Heart left ventricle (tissue), 16 donors: ENCODE data around the gene HBZ. TPM values are rescaled to one million over a fixed set of nuclear protein-coding genes. Genes with fewer than 3 reads are reported as not detected.
A peak's percentile ranks its signal among the peaks of the same experiment; 100 is the strongest.

Source experiments
- ATAC-seq, 4 donors: fragments of 200-7000 bp; cut with Tn5 transposase; one replicate each; pipeline ENCODE4 v1.9.1; 2020 to 2022; ENCODE audit warnings: moderate library complexity in 4 of 4, mild to moderate bottlenecking in 3 of 4, moderate number of reproducible peaks in 1 of 4
- DNase-seq, 5 donors: peaks; one replicate each; pipeline ENCODE4 v3.0.0-alpha.2; 2020
- H3K27ac ChIP-seq, 12 donors: fragments of 200-600 bp; sonication (generic) in 4 of 12; one replicate each; pipeline versions ENCODE4 v1.5.0 to v1.8.0; 2016 to 2022; ENCODE audit warnings: mild to moderate bottlenecking in 2 of 12
- H3K27me3 ChIP-seq, 9 donors: fragments of 200-600 bp; sonication (generic) in 2 of 9; one replicate each; pipeline versions ENCODE4 v1.5.1 to v1.8.0; 2016 to 2022; ENCODE audit warnings: mild to moderate bottlenecking in 3 of 9
- H3K36me3 ChIP-seq, 9 donors: fragments of 200-600 bp; sonication (generic) in 2 of 9; one replicate each; pipeline versions ENCODE4 v1.5.0 to v1.8.0; 2018 to 2022; ENCODE audit warnings: mild to moderate bottlenecking in 2 of 9
- H3K4me1 ChIP-seq, 12 donors: fragments of 200-600 bp; sonication (generic) in 4 of 12; one replicate each; pipeline versions ENCODE4 v1.5.0 to v1.8.0; 2016 to 2022; ENCODE audit warnings: mild to moderate bottlenecking in 3 of 12
- H3K4me3 ChIP-seq, 12 donors: fragments of 200-600 bp; sonication (generic) in 4 of 12; one replicate each; pipeline versions ENCODE4 v1.5.0 to v1.8.0; 2017 to 2022; ENCODE audit warnings: mild to moderate bottlenecking in 9 of 12, moderate library complexity in 4 of 12
- H3K9me3 ChIP-seq, 12 donors: fragments of 200-600 bp; sonication (generic) in 4 of 12; one replicate each; pipeline versions ENCODE4 v1.5.0 to v1.8.0; 2016 to 2022; ENCODE audit warnings: mild to moderate bottlenecking in 1 of 12
- CTCF ChIP-seq, 12 donors: fragments of 200-600 bp; sonication (generic) in 4 of 12; IDR thresholded peaks; one replicate each; pipeline versions ENCODE4 v1.5.0 to v1.8.0; 2018 to 2022; ENCODE audit warnings: antibody characterized with exemption in 12 of 12, mild to moderate bottlenecking in 5 of 12
- POLR2A ChIP-seq, 2 donors: fragments of 450-650 bp; IDR thresholded peaks; one replicate each; pipeline ENCODE4 v1.6.1; 2017; ENCODE audit warnings: antibody characterized with exemption in 2 of 2, mild to moderate bottlenecking in 2 of 2, moderate library complexity in 2 of 2
- WGBS, 4 donors: extraction: QIAGEN DNeasy Blood & Tissue Kit in 2 of 4; methylation state at CpG; one replicate each; pipeline versions ENCODE4 v1.1.5 to v1.1.7; 2013 to 2018; 5-methylcytosine and 5-hydroxymethylcytosine counted together
- intact Hi-C, 10 donors: fragments of 100-400 bp; cut with DNase I; formaldehyde crosslinking; loops; one replicate each; pipeline versions ENCODE4 v1.11.1 to v1.14.2; 2022
- polyA plus RNA-seq, 2 donors: library from polyadenylated mRNA; stranded (reverse); fragments of 200-250 nt; gene quantifications; one replicate each; pipeline ENCODE4 v1.2.3, GENCODE V29; 2013
- total RNA-seq, 9 donors: library from RNA; depleted of rRNA in 2 of 9; stranded (reverse); fragments of >200 nt in 2 of 9; fragmentation: NEBNext Ultra II Directional in 3 of 9; extraction: Animal tissue kit (Norgen Biotek cat#: 25700) in 3 of 9; gene quantifications; one replicate each; pipeline versions ENCODE4 v1.1.0 to v1.2.4, GENCODE V29; 2016 to 2023
- donor health status: ischemic (EF 13 %, LVEDD 7.1; RV severe dilation, severe dysfunction).
- donor health status: healthy with polysubstance abuse.
- donor health status: DM: no; HTN: yes; CAD: no.
- donor health status: DM: no; HTN: no; CAD: no.
- donor health status: ischemic (EF 25% LVEDD 6.9; RV normal size, moderate dysfunction).
- donor health status: ischemic (EF 25% LVEDD 5.7; RV mildly dilated, moderate dysfunction).
- donor health status: healthy.
- donor health status: DM: yes; HTN: yes; CAD: no.
- donor health status: ischemic (EF 35%, LVEDD 5.7; RV mildly dilated, moderate dysfunction).
- donor health status: nonischemic (EF 11% LVEDD 7.7; RV severe dilation, severe dysfunction).
- donor health status: DM: yes; HTN: yes; CAD: no.
- donor health status: PGD.
- donor health status: ischemic (EF 29% LVEDD 5.4; RV normal size, mild dysfunction).
- donor health status: nonischemic (EF 23%, LVEDD 6.1; RV moderate dilation, normal function).

The HBZ gene
- total and polyA plus RNA-seq, 11 donors, result not detected

DNA sequence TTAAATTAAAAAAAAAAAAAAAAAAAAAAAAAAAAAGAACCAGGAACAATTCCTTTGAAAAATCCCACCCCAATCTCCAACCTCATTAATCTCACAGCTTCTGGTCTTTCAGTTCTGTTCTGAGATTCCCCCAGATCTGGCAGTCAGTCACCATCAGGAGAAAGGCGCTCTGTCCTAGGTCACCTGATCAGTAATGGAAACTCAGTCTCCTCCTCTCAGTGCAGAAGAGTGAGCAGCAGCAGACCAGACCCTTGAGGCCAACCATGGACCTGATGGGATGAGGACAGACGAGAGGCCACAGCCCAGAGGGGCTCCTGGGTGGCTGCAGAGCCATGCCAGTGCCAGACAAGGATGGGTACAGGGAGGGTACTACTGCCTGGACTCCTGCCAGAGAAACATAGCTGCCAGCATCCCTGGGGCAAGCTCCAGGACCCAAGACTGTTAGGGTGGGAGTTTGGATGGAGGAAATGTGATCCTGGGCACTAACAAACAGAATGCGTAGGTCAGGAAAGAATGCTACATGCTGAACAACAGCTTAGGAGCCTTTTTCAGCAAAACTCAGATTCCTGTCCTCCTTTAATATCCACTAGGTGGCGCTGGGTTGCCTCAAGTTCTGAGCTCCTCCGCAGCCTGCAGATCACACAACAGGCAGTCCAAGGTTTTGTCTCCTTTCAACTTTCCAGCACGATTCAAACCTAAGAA is 45.7 kb upstream of the HBZ start:
- TF ChIP-seq CTCF (IDR thresholded peaks at IDR 0.05), result peak; percentile 69 to 89 (median 80)
- TF ChIP-seq POLR2A (IDR thresholded peaks at IDR 0.05), result no peak
- peaks cover 0 to 51% (median 41%) of the 10 kb centered on the region in 9 donors for H3K36me3 ChIP-seq
- peaks cover 0 to 23% (median 11%) of the 10 kb centered on the region in 12 donors for H3K4me1 ChIP-seq
- H3K4me3 ChIP-seq, result no peak overlapping the region
- ATAC-seq (peak in 3 of 4 donors; percentile 36 to 48 (median 39)), DNase-seq (peak in 3 of 5 donors; percentile 58 to 69 (median 59))
- WGBS, 4 donors, result 26 to 34% (median 28%) methylated on average over 6 of the region's 6 CpGs
- H3K9me3 ChIP-seq, result no peaks in the 10 kb centered on the region
- no peak overlapping the region for H3K27ac ChIP-seq
- intact Hi-C loops, result loop anchor here in 7 of 10 donors (1.0 to 5.0 kb wide), 6 partner anchors 71 to 256 kb away; partner anchors contain the start of genes HBQ1 (in 3 of the 7), HBA1 (in 1 of the 7) and LUC7L (in 1 of the 7)
- H3K27me3 ChIP-seq, result no peaks in the 10 kb centered on the region

DNA sequence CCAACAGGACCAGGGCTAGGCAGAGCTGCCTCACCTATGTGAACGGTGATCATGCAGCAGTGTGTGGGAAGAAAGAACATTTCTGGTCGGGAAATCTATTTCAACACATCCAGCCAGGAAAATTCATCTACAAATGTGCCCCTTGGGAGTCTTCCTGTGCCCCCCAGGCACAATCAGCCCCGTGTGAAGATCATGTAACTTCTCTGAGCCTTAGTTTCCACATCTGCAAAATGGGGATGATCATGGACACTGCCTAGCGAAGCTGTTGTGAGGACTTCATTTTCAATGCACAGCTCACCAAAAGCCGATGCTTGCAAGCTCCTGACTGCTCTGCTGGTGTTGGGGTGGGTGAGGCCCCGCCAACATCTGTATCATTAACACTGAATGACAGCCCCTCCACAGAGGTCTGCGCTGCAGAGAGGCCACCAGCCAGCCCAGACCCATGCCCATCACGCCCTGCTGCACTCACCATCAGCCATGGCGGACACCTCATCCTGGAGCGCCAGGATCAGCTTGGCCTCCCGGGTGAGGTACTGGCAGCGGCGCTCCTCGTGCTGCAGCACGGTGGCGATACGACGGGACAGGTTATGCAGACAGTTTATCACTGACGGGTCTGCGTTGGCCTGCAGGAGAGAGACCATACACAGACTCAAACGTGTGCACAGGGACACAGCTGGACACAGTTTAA is 40.1 kb upstream of the HBZ start:
- H3K9me3 ChIP-seq, result no peaks in the 10 kb centered on the region
- TF ChIP-seq POLR2A (IDR thresholded peaks at IDR 0.05) (no peak), CTCF (IDR thresholded peaks at IDR 0.05) (no peak)
- no peak overlapping the region for H3K4me3 ChIP-seq
- ATAC-seq (no peak), DNase-seq (no peak)
- intact Hi-C loops, result no loop called here
- no peak overlapping the region for H3K27ac ChIP-seq
- H3K4me1 ChIP-seq, result peaks cover 0 to 7% (median 0%) of the 10 kb centered on the region in 12 donors
- WGBS, 4 donors, result 91 to 96% (median 95%) methylated on average over 21 of the region's 21 CpGs
- peaks cover 0 to 89% (median 71%) of the 10 kb centered on the region in 9 donors for H3K36me3 ChIP-seq
- H3K27me3 ChIP-seq, result no peaks in the 10 kb centered on the region

DNA sequence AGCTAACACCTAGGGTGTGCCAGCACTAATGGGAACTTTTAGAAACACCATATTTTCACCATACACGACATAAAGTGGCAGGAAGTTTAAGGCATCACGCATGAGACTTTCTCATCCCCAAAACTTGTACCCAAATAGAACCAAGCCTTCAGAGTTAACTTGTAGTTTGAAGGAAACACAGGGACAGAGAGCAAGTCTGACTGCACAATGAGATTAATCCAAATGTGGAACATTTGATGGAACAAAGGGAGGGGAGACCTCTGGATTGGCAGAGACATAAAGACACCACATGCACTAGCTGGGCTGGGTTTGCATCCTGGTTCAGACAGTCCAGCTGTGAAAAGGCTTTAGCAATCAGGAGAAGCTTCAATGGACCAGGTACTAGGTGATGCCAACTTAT is 38.1 kb upstream of the HBZ start:
- WGBS, 4 donors, result 92 to 100% (median 94%) methylated on average over 2 of the region's 2 CpGs
- intact Hi-C loops, result no loop called here

More for the DNA sequence above, 38.1 kb upstream of the HBZ start:
- Histone ChIP-seq H3K27me3 (no peaks in the 10 kb centered on the region), H3K4me3 (no peak overlapping the region), H3K36me3 (peaks cover 0 to 80% (median 55%) of the 10 kb centered on the region in 9 donors), H3K4me1 (peaks cover 0 to 10% (median 0%) of the 10 kb centered on the region in 12 donors), H3K9me3 (no peaks in the 10 kb centered on the region), H3K27ac (no peak overlapping the region)
- DNase-seq (no peak), ATAC-seq (no peak)
- TF ChIP-seq CTCF (IDR thresholded peaks at IDR 0.05) (no peak), POLR2A (IDR thresholded peaks at IDR 0.05) (no peak)
